DMS153 (cell line): ENCODE data around the gene ZNF483.
"Not testable (repeated sequence)": the region's sequence is repeated elsewhere in the genome, so short reads cannot be mapped to it uniquely, and the experiment has no call there.

Experiments used
- DNase-seq: peaks from one replicate; lab custom pipeline; 2025; lab: John Stamatoyannopoulos, UW

ZNF483 gene

GRCh38 chr9:111610845-111611244 lies 85.9 kb downstream of the ZNF483 start:
- DNase-seq, result no peak

GRCh38 chr9:111613436-111614040 lies 88.6 kb downstream of the ZNF483 start:
- no peak for DNase-seq

- no peak for DNase-seq
These were observed 90.9 kb downstream of the ZNF483 start for GRCh38 chr9:111615928-111616327.

GRCh38 chr9:111617349-111617748 lies 92.4 kb downstream of the ZNF483 start:
- DNase-seq, result not testable (repeated sequence)

- no peak for DNase-seq
These were observed 97.0 kb downstream of the ZNF483 start for GRCh38 chr9:111621895-111622480.

- DNase-seq, result no peak
These were observed 97.6 kb downstream of the ZNF483 start for GRCh38 chr9:111622626-111623025.
